Measurements from ENCODE around the gene BROX.
"Not testable (repeated sequence)": the region's sequence is repeated elsewhere in the genome, so short reads cannot be mapped to it uniquely, and the experiment has no call there.

Gene BROX

DNA sequence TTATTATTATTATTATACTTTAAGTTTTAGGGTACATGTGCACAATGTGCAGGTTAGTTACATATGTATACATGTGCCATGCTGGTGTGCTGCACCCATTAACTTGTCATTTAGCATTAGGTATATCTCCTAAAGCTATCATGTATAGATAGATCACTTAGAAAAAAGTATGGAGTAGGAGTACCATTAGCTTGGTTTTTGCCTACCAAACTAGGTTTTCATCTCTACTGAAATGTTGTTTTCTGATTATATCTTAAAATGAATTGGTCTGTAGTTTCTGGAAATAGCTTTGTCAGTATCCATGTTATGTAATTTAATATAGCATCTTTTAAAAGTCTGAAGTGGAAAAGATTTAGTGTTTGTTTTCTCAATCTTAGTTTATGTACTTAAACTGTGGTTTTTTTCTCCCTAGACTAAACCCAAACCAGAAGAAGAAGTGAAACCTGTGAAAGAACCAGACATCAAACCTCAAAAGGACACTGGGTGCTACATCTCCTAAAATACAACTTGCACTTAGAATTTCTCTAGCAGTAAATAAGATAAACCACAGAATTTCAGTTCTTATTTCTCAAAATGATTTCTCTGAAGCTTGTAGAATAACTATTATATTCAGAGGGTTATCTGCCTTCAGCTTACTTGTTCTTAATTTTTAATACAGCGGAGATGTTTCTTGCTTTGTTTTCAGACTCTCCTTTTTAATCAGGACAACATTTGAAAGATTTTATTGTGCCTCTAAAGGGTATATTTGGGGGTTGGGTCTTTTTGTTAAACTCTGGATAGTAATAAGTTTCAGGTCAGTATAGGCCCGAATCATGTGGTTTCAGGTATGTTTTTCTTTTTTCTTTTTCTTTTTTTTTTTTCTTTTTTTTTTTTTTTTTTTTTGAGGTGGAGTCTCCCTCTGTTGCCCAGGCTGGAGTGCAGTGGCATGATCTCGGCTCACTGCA, 20.1 kb downstream of the BROX start:
- no peak overlapping the region for H3K4me3 ChIP-seq (ENCODE audit: low read length)
- no peak for DNase-seq (ENCODE audit: low read depth)
- TF ChIP-seq, protein P1, sequence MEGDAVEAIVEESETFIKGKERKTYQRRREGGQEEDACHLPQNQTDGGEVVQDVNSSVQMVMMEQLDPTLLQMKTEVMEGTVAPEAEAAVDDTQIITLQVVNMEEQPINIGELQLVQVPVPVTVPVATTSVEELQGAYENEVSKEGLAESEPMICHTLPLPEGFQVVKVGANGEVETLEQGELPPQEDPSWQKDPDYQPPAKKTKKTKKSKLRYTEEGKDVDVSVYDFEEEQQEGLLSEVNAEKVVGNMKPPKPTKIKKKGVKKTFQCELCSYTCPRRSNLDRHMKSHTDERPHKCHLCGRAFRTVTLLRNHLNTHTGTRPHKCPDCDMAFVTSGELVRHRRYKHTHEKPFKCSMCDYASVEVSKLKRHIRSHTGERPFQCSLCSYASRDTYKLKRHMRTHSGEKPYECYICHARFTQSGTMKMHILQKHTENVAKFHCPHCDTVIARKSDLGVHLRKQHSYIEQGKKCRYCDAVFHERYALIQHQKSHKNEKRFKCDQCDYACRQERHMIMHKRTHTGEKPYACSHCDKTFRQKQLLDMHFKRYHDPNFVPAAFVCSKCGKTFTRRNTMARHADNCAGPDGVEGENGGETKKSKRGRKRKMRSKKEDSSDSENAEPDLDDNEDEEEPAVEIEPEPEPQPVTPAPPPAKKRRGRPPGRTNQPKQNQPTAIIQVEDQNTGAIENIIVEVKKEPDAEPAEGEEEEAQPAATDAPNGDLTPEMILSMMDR (IDR thresholded peaks at IDR 0.05; ENCODE audit: insufficient read depth, low read depth, low read length, missing control alignments): no peak

DNA sequence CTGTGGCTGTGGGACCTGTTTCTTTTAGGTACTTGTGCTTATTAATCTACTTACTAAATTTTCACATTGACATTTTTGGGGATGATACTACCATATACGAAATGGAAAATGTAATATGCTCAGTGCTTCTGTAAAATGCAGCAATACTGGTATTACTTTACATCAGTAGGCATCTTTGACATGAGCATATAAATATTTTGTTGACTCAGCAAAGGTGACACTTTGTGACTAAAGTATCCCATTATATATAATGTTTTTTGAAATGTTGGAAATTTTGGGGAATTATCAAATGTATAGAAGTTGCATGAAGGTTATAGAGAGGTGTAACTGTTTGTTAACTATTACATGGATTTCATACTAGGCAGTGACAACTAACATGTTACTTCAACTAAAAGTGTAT, 22.4 kb downstream of the BROX start:
- H3K4me3 ChIP-seq (ENCODE audit: low read length): no peak overlapping the region
- no peak for DNase-seq (ENCODE audit: low read depth)
- TF ChIP-seq, protein P1 (IDR thresholded peaks at IDR 0.05; ENCODE audit: insufficient read depth, low read depth, low read length, missing control alignments): no peak

DNA sequence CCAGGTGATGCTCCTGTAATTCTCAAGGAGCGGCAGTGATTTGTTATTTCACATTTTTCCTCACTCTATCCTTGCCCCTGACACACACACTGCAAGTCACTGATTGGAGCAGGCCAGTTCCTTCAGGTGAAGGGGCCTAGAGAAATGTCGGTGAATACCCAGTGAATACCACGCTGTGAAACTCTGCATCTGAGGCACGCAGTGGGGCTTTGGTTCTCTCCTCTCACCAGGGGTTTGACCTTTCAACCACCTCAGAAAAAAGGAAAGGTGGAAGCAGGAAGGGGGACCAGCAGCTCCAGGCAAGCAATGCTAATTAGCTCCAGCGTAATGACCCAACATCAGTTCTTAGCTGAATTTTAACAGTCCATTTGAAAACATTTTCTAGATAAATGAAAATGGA, 24.1 kb downstream of the BROX start:
- TF ChIP-seq, protein P1 (IDR thresholded peaks at IDR 0.05; ENCODE audit: insufficient read depth, low read depth, low read length, missing control alignments): no peak
- no peak overlapping the region for H3K4me3 ChIP-seq (ENCODE audit: low read length)
- no peak for DNase-seq (ENCODE audit: low read depth)

DNA sequence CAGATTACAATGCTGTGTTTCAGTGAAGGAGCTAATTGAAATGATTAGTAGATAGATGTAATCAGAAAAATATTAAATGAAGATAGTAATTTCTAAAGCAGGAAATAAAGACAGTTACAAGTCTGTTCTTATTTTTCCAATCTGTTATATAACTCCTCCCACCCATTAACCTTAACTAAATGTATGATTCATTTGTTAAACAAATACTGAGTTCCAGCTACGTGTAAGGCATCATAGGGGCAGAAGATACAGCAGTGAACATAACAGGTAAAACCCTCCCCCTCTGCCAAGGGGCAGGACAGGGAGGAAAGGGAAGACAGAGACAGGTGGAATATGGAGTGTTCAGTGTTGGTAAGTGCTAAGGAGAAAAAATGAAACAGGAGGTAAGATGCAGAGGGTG, 24.6 kb downstream of the BROX start, which contains the start of gene FAM177B:
Gene FAM177B (plus strand): TSS at position 231 of the 400 bp plus-strand sequence. CDS start 9,344 bp downstream, outside the sequence.
- TF ChIP-seq, protein P1 (IDR thresholded peaks at IDR 0.05; ENCODE audit: insufficient read depth, low read depth, low read length, missing control alignments): no peak
- DNase-seq (ENCODE audit: low read depth): peak; percentile 60
- H3K4me3 ChIP-seq (ENCODE audit: low read length): no peak within 1 kb of the TSS

DNA sequence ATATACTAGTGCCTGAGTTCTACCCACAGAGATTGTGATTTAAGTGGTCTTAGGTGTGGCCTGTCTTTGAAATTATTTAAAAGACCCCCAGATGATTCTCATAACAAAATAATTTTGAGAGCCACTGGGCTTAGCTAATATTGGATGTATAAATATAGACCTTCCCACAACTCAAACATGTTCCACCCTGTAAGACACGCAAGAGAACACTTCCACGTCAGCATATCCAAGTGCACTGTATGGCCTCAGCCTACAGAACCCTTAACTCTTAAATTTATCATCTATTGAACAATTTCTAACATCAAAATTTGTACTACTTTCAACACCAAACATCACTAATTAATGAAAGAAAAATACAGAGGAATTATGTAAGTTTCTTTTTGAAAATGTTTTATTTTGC, 27.1 kb downstream of the BROX start:
- TF ChIP-seq, protein P1 (IDR thresholded peaks at IDR 0.05; ENCODE audit: insufficient read depth, low read depth, low read length, missing control alignments): no peak
- DNase-seq (ENCODE audit: low read depth): no peak
- H3K4me3 ChIP-seq (ENCODE audit: low read length): no peak overlapping the region

DNA sequence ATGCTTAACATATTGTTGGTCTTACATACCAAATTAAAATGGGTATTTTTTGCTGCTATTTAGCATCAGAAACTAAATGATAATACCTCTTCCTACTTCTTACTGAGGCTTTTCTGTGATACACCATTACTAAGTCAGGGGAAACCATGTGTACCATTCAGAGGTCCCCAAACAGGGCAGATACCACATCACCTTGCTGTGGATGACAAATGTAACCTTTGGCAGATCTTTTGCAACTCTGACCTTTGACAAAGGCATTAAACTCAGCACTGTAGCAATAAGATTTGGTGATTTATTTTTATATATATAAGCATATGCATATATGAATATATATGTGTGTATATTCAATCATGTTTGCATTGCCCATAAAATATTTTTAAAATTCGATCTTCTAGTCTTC, 27.6 kb downstream of the BROX start:
- TF ChIP-seq, protein P1 (IDR thresholded peaks at IDR 0.05; ENCODE audit: insufficient read depth, low read depth, low read length, missing control alignments): no peak
- no peak for DNase-seq (ENCODE audit: low read depth)
- no peak overlapping the region for H3K4me3 ChIP-seq (ENCODE audit: low read length)

DNA sequence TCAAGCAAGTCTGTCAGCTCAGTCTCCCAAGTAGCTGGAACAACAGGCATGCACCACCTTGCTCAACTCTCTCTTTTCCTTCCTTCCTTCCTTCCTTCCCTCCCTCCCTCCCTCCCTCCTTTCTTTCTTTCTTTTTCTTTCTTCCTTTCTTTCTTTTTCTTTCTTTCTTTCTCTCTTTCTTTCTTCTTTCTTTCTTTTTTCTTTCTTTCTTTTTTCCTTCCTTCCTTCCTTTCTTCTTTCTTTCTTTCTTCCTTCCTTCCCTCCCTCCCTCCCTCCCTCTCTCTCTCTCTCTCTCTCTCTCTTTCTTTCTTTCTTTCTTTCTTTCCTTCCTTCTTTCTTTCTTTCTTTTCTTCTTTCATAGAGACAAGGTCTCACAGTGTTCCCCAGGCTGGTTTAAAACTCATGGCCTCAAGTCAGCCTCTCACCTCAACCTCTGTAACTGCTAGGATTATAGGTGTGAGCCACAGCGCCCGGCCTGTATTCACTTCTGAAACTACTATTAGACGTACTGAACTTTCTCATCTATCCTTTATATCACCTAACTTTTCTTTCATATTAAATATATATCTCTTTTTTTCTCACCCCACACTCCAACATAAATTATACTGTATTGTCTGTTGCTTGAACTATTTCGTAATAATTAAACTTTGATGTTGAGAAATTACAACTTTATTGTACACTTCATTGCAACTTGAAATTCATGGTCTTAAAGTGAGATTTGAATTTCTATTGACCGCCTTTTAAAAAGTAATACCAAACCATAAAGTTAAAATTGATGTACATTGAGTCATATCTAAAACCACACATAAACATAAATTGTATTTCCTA, 29.5 kb downstream of the BROX start:
- H3K4me3 ChIP-seq (ENCODE audit: low read length); DNase-seq (ENCODE audit: low read depth): not testable (repeated sequence)

Data from epithelial cell of esophagus (primary cell).